A673 (cell line): ENCODE data around the gene SKAP1. TPM values are rescaled to one million over a fixed set of nuclear protein-coding genes. Genes with fewer than 3 reads are reported as not detected.

Experiments
- BruUV-seq: library from RNA; stranded (reverse); fragments of 400-500 nt; replicated peaks from 2 replicates; lab custom pipeline; 2021; lab: Mats Ljungman, UMichigan
- CTCF ChIA-PET: fragments of 300-600 bp; sonication (Branson Sonifier 250); formaldehyde crosslinking; loops from one replicate; lab custom pipeline; 2022; ENCODE audit warnings: antibody characterized with exemption; lab: Charles Lee
- POLR2A ChIA-PET: fragments of 300-600 bp; sonication (Branson Sonifier 250); formaldehyde crosslinking; loops from one replicate; lab custom pipeline; 2022; ENCODE audit warnings: antibody characterized with exemption; ENCODE audit not compliant: low non-redundant PET; lab: Charles Lee
- DNase-seq: peaks from one replicate; pipeline ENCODE4 v3.0.0-alpha.2; 2015; ENCODE audit warnings: low spot score
- H3K27ac ChIP-seq: fragments of 200-600 bp; sonication (generic); 2 replicates; pipeline ENCODE4 v1.5.1; 2016; ENCODE audit warnings: mixed run types, low read depth, mild to moderate bottlenecking, mixed read lengths, antibody characterized with exemption, low read length; ENCODE audit not compliant: poor library complexity, severe bottlenecking
- H3K27me3 ChIP-seq: fragments of 200-600 bp; sonication (generic); replicated peaks from 2 replicates; pipeline ENCODE4 v1.6.1; 2017; ENCODE audit warnings: mixed run types, low read depth, mild to moderate bottlenecking, mixed read lengths, antibody characterized with exemption, low read length; ENCODE audit not compliant: insufficient read depth, poor library complexity
- H3K36me3 ChIP-seq: fragments of 200-600 bp; sonication (generic); 2 replicates; pipeline ENCODE4 v1.6.1; 2016; ENCODE audit warnings: mixed run types, mild to moderate bottlenecking, mixed read lengths, antibody characterized with exemption, low read length; ENCODE audit not compliant: insufficient read depth, poor library complexity, severe bottlenecking
- H3K4me1 ChIP-seq: fragments of 200-600 bp; sonication (generic); 2 replicates; pipeline ENCODE4 v1.6.1; 2017; ENCODE audit warnings: mixed run types, mild to moderate bottlenecking, mixed read lengths, antibody characterized with exemption, low read length; ENCODE audit not compliant: insufficient read depth, poor library complexity, severe bottlenecking
- H3K4me3 ChIP-seq: fragments of 200-600 bp; sonication (generic); 2 replicates; pipeline ENCODE4 v1.5.1; 2016; ENCODE audit warnings: low read depth, mixed run types, mild to moderate bottlenecking, mixed read lengths, low read length; ENCODE audit not compliant: poor library complexity, severe bottlenecking
- H3K9me3 ChIP-seq: fragments of 200-600 bp; sonication (generic); 2 replicates; pipeline ENCODE4 v1.6.1; 2016; ENCODE audit warnings: mixed run types, low read depth, mild to moderate bottlenecking, mixed read lengths, antibody characterized with exemption, low read length; ENCODE audit not compliant: poor library complexity, severe bottlenecking
- EZH2 ChIP-seq: fragments of 200-600 bp; sonication (generic); IDR thresholded peaks from 2 replicates; pipeline ENCODE4 v1.6.1; 2017; ENCODE audit warnings: borderline replicate concordance, low read depth, mild to moderate bottlenecking, mixed read lengths, antibody characterized with exemption, low read length; ENCODE audit not compliant: poor library complexity, severe bottlenecking
- intact Hi-C: fragments of 100-400 bp; cut with micrococcal nuclease; formaldehyde crosslinking; loops from one replicate; pipeline ENCODE4 v1.10.0; 2022; ENCODE audit not compliant: unreplicated experiment
- total RNA-seq: library from RNA; stranded (reverse); gene quantifications from 2 replicates; pipeline ENCODE4 v1.2.3, GENCODE V29; 2021
- TF ChIP-seq, protein P1 (sequence below): fragments of 300-800, 200-600 bp; sonication (generic); conservative IDR thresholded peaks from 2 replicates; pipeline ENCODE4 v1.5.1; 2017; ENCODE audit warnings: low read depth, mild to moderate bottlenecking, antibody characterized with exemption, low read length, moderate library complexity, mixed read lengths

The SKAP1 gene
- total RNA-seq, 1 experiment from 2014 or later: not detected

GRCh38 chr17:48107137-48108055 is 322.6 kb downstream of the SKAP1 start, which contains the start of gene SNX11:
TSS of gene SNX11 (plus strand) at chr17:48107766. CDS start at chr17:48112044, 4,278 bp downstream.
- H3K36me3 ChIP-seq: no peaks in the 10 kb centered on the region
- peaks cover 26% of the 10 kb centered on the region for H3K4me1 ChIP-seq
- TF ChIP-seq, protein P1, sequence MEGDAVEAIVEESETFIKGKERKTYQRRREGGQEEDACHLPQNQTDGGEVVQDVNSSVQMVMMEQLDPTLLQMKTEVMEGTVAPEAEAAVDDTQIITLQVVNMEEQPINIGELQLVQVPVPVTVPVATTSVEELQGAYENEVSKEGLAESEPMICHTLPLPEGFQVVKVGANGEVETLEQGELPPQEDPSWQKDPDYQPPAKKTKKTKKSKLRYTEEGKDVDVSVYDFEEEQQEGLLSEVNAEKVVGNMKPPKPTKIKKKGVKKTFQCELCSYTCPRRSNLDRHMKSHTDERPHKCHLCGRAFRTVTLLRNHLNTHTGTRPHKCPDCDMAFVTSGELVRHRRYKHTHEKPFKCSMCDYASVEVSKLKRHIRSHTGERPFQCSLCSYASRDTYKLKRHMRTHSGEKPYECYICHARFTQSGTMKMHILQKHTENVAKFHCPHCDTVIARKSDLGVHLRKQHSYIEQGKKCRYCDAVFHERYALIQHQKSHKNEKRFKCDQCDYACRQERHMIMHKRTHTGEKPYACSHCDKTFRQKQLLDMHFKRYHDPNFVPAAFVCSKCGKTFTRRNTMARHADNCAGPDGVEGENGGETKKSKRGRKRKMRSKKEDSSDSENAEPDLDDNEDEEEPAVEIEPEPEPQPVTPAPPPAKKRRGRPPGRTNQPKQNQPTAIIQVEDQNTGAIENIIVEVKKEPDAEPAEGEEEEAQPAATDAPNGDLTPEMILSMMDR: no peak
- TF ChIP-seq EZH2: no peak
- ChIA-PET CTCF (interaction anchor here (0.6 kb wide), 1 partner anchor 706 kb away, joined by 4 read pairs; no protein-coding TSS in a partner anchor), POLR2A (interaction anchor here (0.6 to 1.9 kb wide), 3 partner anchors 52 to 707 kb away, joined by 3 to 13 read pairs (median 9); no protein-coding TSS in a partner anchor)
- H3K27ac ChIP-seq: peak within 1 kb of the TSS; percentile 72
- DNase-seq: peak; percentile 97
- intact Hi-C loops: no loop called here
- H3K4me3 ChIP-seq: peak within 1 kb of the TSS; percentile 76
- no peaks in the 10 kb centered on the region for H3K27me3 ChIP-seq
- no peaks in the 10 kb centered on the region for H3K9me3 ChIP-seq
- no TSS peak for BruUV-seq

GRCh38 chr17:48106802-48107136 is 323.2 kb downstream of the SKAP1 start:
- TF ChIP-seq EZH2: no peak
- TF ChIP-seq, protein P1: no peak
- CTCF ChIA-PET: interaction anchor here (0.6 kb wide), 1 partner anchor 707 kb away, joined by 4 read pairs; no protein-coding TSS in a partner anchor
- intact Hi-C loops: no loop called here
- Histone ChIP-seq H3K36me3 (no peaks in the 10 kb centered on the region), H3K27ac (peak overlapping the region; percentile 72), H3K4me3 (peak overlapping the region; percentile 76), H3K27me3 (no peaks in the 10 kb centered on the region), H3K4me1 (peaks cover 26% of the 10 kb centered on the region), H3K9me3 (no peaks in the 10 kb centered on the region)
- no TSS peak for BruUV-seq
- no peak for DNase-seq
- POLR2A ChIA-PET: interaction anchor here (1.9 kb wide), 1 partner anchor 51 kb away, joined by 9 read pairs; no protein-coding TSS in a partner anchor

GRCh38 chr17:48104440-48104839 is 325.6 kb downstream of the SKAP1 start:
- ChIA-PET POLR2A (no interaction called here), CTCF (no interaction called here)
- Histone ChIP-seq H3K27ac (no peak overlapping the region), H3K9me3 (no peaks in the 10 kb centered on the region), H3K4me3 (no peak overlapping the region), H3K36me3 (no peaks in the 10 kb centered on the region), H3K27me3 (no peaks in the 10 kb centered on the region), H3K4me1 (peaks cover 13% of the 10 kb centered on the region)
- DNase-seq: no peak
- intact Hi-C loops: no loop called here
- TF ChIP-seq, protein P1: no peak
- no peak for TF ChIP-seq EZH2
- BruUV-seq: no TSS peak
